HG02571 (cell line): ENCODE results near the gene RASGRF1.
"Not testable (repeated sequence)": the region's sequence is repeated elsewhere in the genome, so short reads cannot be mapped to it uniquely, and the experiment has no call there.

ENCODE experiments used
- ATAC-seq: cut with Tn5 transposase; IDR thresholded peaks from one replicate; pipeline ENCODE4 v1.9.1; 2021; ENCODE audit warnings: mild to moderate bottlenecking, moderate library complexity; ENCODE audit not compliant: unreplicated experiment

RASGRF1 gene

GRCh38 chr15:78933187-78933822, 157.3 kb downstream of the RASGRF1 start:
- ATAC-seq, result no peak

- ATAC-seq, result no peak
Measured at GRCh38 chr15:78932258-78932808, 158.2 kb downstream of the RASGRF1 start.

- no peak for ATAC-seq
Measured at GRCh38 chr15:78931439-78932257, 158.9 kb downstream of the RASGRF1 start.

GRCh38 chr15:78930577-78931388, 159.8 kb downstream of the RASGRF1 start:
- no peak for ATAC-seq

- ATAC-seq, result no peak
Measured at GRCh38 chr15:78929536-78930264, 160.9 kb downstream of the RASGRF1 start.

- no peak for ATAC-seq
Measured at GRCh38 chr15:78928616-78929093, 161.9 kb downstream of the RASGRF1 start.

- not testable (repeated sequence) for ATAC-seq
Measured at GRCh38 chr15:78928176-78928575, 162.4 kb downstream of the RASGRF1 start.

GRCh38 chr15:78927077-78927790, 163.3 kb downstream of the RASGRF1 start:
- ATAC-seq, result no peak

GRCh38 chr15:78925956-78926743, 164.4 kb downstream of the RASGRF1 start:
- no peak for ATAC-seq

- no peak for ATAC-seq
Measured at GRCh38 chr15:78925076-78925624, 165.4 kb downstream of the RASGRF1 start.

- ATAC-seq, result no peak
Measured at GRCh38 chr15:78923480-78924360, 166.9 kb downstream of the RASGRF1 start.

- no peak for ATAC-seq
Measured at GRCh38 chr15:78923015-78923414, 167.6 kb downstream of the RASGRF1 start.

GRCh38 chr15:78922527-78922926, 168.1 kb downstream of the RASGRF1 start:
- ATAC-seq, result no peak

- ATAC-seq, result no peak
Measured at GRCh38 chr15:78921940-78922339, 168.6 kb downstream of the RASGRF1 start.

GRCh38 chr15:78921517-78921916, 169.1 kb downstream of the RASGRF1 start:
- ATAC-seq, result no peak

- ATAC-seq, result no peak
Measured at GRCh38 chr15:78917888-78918287, 172.7 kb downstream of the RASGRF1 start.

GRCh38 chr15:78916088-78916487, 174.5 kb downstream of the RASGRF1 start:
- ATAC-seq, result no peak
